Activated T-helper 1 cell treated with anti-CD3 and anti-CD28 coated beads, Interleukin-12 subunit alpha, Interleukin-12 subunit beta, Interleukin-2, Interleukin-4 antibody, amounts not matched to agents 30 ng/mL and 10 ng/mL and 1 ng/mL, durations not matched to agents 14 hours and 24 hours and 36 hours (primary cell): ENCODE measurements around the gene MAP3K4. TPM values are rescaled to one million over a fixed set of nuclear protein-coding genes. Genes with fewer than 3 reads are reported as not detected.
A peak's percentile ranks its signal among the peaks of the same experiment; 100 is the strongest.

Experiments used
- DNase-seq: peaks from one replicate; pipeline ENCODE4 v3.0.0; 2021; ENCODE audit warnings: low spot score
- H3K27ac Mint-ChIP-seq: one replicate; pipeline ENCODE4 v1.8.0; 2021; ENCODE audit warnings: mild to moderate bottlenecking, mixed read lengths
- H3K27me3 Mint-ChIP-seq: one replicate; pipeline ENCODE4 v1.8.0; 2022; ENCODE audit warnings: mild to moderate bottlenecking, moderate library complexity, mixed read lengths; ENCODE audit not compliant: insufficient read depth
- H3K36me3 Mint-ChIP-seq: one replicate; pipeline ENCODE4 v1.8.0; 2021; ENCODE audit warnings: low read depth, mixed read lengths
- H3K4me1 Mint-ChIP-seq: one replicate; pipeline ENCODE4 v1.8.0; 2021; ENCODE audit warnings: low read depth, mixed read lengths
- H3K4me3 Mint-ChIP-seq: one replicate; pipeline ENCODE4 v1.8.0; 2021; ENCODE audit warnings: mild to moderate bottlenecking, moderate library complexity, mixed read lengths
- H3K9me3 Mint-ChIP-seq: one replicate; pipeline ENCODE4 v1.8.0; 2021; ENCODE audit warnings: mixed read lengths
- intact Hi-C: fragments of 100-400 bp; cut with micrococcal nuclease; formaldehyde crosslinking; loops from one replicate; pipeline ENCODE4 v1.15.1; 2024
- total RNA-seq: library from RNA; stranded (reverse); gene quantifications from 2 replicates; pipeline ENCODE4 v1.2.3, GENCODE V29; 2022

MAP3K4 gene
- total RNA-seq, 1 donor from 2014 or later = 47.0 TPM

DNA sequence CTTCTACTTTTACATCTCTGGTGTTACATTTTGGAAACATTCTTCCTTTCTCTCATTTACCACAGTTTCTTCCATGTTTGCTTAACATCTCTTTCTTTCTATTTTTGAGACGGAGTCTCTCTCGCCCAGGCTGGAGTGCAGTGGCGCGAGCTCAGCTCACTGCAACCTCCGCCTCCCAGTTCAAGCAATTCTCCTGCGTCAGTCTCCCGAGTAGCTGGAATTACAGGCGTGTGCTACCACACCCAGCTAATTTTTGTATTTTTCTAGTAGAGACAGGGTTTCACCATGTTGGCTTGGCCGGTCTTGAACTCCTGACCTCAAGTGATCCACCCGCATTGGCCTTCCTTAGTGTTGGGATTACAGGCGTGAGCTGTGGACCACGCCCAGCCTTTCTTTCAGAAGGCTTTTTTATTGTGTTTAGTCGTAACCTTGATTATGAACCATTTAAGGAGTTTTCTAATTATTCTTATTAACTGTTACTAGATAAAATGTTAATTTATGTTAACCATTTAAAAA is 27.8 kb downstream of the MAP3K4 start:
- Mint-ChIP-seq H3K36me3 (peaks cover 9% of the 10 kb centered on the region), H3K27ac (no peak overlapping the region), H3K27me3 (no peaks in the 10 kb centered on the region), H3K4me1 (no peaks in the 10 kb centered on the region), H3K9me3 (no peaks in the 10 kb centered on the region), H3K4me3 (no peak overlapping the region)
- DNase-seq = no peak
- intact Hi-C loops = no loop called here

DNA sequence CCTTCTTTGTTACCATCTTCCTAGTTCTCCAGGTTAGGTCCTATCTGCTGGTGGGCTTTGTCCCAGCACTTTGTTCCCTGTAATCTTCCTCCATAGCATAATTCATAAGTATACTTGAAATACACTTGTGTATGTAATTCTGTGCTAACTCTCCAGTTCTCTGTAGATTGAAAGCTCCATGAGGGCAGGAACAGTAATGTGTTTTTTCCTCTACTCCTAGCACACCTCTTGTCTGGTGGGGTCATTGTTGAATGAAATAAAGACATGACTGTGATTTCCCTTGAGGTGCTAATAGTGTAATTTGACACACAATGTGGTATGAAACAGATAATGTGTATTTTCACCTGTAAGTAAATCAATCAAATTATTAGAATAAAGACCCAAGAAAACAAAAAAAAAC is 30.0 kb downstream of the MAP3K4 start:
- intact Hi-C loops = no loop called here
- Mint-ChIP-seq H3K9me3 (no peaks in the 10 kb centered on the region), H3K27ac (no peak overlapping the region), H3K4me1 (no peaks in the 10 kb centered on the region), H3K36me3 (peaks cover 8% of the 10 kb centered on the region), H3K27me3 (no peaks in the 10 kb centered on the region), H3K4me3 (no peak overlapping the region)
- no peak for DNase-seq

DNA sequence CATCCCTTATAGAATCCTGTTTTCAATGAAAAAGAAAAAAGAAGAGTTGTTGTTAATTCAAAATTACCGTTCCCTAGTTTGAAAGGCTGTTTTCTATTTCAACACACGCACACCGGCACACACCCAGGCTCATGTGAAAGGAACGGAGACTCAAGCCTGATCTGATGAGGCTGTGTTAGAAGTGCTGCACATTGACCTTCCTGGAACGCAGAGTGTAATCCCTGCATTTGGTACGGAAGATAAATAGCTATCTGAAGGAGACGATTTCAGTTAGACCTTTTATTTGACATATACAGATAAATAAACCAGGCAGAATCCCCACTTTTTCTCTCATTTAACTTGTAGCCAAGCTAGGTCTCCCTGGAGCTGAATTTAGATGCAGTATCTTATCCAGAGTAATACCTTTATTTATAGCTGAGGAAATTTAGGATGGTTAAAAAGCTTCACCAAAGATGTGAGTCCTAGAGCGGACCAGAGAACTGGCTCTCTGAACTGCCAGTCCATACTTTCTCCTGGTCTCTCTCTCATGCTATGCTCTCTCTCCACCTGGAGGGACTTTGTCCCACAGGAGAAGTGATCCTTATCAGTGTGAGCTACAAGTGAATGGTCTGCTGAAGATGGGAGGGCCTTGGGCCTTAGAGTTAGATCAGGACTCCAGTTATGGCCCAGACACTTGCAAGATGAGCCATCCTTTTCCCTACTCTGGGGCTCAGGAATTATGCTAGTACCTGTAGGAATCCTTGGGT is 30.6 kb downstream of the MAP3K4 start:
- Mint-ChIP-seq H3K4me3 (no peak overlapping the region), H3K27ac (no peak overlapping the region), H3K4me1 (no peaks in the 10 kb centered on the region), H3K9me3 (no peaks in the 10 kb centered on the region), H3K27me3 (no peaks in the 10 kb centered on the region), H3K36me3 (peaks cover 8% of the 10 kb centered on the region)
- no peak for DNase-seq
- intact Hi-C loops = no loop called here

DNA sequence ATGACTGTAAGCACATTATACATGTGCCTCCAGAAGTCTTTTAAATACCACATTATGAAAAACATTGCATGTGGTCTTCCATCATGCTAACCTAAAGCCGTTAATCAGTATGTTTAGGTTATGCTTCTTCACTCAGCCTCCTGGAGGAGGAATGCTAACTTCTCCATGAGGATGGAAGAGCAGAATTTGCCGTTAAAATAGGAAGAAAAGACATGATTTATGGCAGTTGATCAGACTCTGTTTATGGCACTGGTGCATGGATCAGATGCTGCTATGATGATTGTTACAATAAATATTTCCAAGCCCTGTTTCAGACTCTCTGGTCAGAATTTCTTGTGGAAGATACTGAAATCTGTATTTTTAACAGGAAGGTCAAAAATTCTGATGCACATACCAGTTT is 31.7 kb downstream of the MAP3K4 start:
- intact Hi-C loops = no loop called here
- H3K36me3 Mint-ChIP-seq = peaks cover 8% of the 10 kb centered on the region
- no peak overlapping the region for H3K27ac Mint-ChIP-seq
- H3K9me3 Mint-ChIP-seq = no peaks in the 10 kb centered on the region
- H3K27me3 Mint-ChIP-seq = no peaks in the 10 kb centered on the region
- H3K4me3 Mint-ChIP-seq = no peak overlapping the region
- H3K4me1 Mint-ChIP-seq = no peaks in the 10 kb centered on the region
- DNase-seq = no peak

DNA sequence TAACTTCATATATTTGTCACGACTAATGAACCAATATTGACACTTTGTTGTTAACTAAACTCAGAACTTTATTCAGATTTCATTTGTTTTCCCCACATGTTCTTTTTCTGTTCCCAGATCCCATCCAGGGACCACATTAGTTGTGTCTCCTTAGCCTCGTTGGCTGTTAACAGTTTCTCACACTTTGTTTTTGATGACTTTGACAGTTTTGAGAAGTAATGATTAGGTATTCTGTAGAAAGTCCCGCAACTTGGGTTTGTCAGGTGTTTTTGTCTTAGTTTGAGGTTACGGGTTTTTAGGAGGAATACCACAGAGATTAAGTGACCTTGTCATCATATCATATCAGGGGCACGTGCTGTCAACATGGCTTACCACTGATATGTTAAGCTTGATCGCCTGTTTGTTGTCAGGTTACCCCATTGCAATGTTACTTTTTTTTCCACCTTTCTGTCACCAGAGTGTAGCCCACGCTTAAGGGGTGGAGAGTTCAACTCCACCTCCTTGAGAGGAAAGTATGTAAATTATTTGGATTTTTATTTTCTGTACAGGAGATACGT is 32.9 kb downstream of the MAP3K4 start:
- intact Hi-C loops = no loop called here
- H3K4me1 Mint-ChIP-seq = peaks cover 9% of the 10 kb centered on the region
- peaks cover 8% of the 10 kb centered on the region for H3K36me3 Mint-ChIP-seq
- no peaks in the 10 kb centered on the region for H3K9me3 Mint-ChIP-seq
- DNase-seq = no peak
- H3K27ac Mint-ChIP-seq = no peak overlapping the region
- no peak overlapping the region for H3K4me3 Mint-ChIP-seq
- H3K27me3 Mint-ChIP-seq = no peaks in the 10 kb centered on the region

DNA sequence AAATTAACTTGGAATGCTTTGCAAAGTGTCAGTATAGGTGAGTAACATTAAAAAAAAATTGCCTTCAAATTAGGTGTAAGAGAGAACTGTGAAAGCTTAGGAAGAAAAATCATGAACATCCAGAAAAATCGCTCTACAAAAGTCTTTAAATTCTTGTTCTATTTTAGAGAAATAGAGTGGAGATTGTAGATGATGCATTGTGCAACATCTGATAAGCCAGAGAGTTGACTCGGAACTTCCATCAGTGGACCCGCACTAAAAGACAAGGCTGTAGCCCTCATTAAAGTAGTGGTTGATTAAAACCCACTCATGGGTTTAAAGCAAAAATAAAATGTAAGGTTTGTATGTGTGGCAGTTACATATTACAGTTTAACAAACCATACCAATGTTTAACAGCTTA is 35.8 kb downstream of the MAP3K4 start:
- intact Hi-C loops = no loop called here
- DNase-seq = no peak
- H3K36me3 Mint-ChIP-seq = peaks cover 2% of the 10 kb centered on the region
- no peak overlapping the region for H3K4me3 Mint-ChIP-seq
- H3K9me3 Mint-ChIP-seq = no peaks in the 10 kb centered on the region
- H3K27ac Mint-ChIP-seq = no peak overlapping the region
- H3K4me1 Mint-ChIP-seq = peaks cover 18% of the 10 kb centered on the region
- H3K27me3 Mint-ChIP-seq = no peaks in the 10 kb centered on the region

DNA sequence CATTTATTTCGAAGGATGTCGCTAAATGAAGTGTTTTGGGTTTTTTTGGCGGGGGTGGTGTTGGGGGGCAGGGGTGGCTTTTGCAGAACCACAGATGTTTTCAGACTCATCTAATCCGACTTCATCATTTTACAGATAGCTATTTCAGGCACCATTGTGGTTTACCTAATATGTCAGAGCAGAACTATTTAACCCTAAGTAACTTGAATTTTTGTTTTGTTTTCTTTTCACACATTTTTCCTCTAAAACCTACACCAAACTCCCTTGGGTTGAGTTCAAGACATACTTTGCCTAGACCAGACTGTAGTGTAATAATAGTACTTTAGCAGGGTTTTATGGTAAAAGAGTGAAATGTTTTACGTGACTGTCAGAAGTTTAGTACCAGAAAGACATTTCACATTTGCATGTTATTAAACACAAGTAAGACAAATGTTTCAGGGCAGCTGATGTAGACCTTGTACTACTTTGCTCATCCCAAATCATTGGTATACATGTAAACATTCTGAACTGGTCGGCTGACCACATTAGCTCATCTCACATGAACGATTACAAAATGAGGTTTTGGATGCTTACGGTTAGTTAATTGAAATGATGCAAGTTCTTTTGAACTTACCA is 37.7 kb downstream of the MAP3K4 start:
- H3K27ac Mint-ChIP-seq = peak overlapping the region; percentile 22
- H3K4me3 Mint-ChIP-seq = no peak overlapping the region
- peaks cover 2% of the 10 kb centered on the region for H3K36me3 Mint-ChIP-seq
- no peaks in the 10 kb centered on the region for H3K27me3 Mint-ChIP-seq
- DNase-seq = no peak
- H3K4me1 Mint-ChIP-seq = peaks cover 18% of the 10 kb centered on the region
- intact Hi-C loops = loop anchor here (2.0 kb wide), 1 partner anchor 51 kb away; no protein-coding TSS in a partner anchor
- no peaks in the 10 kb centered on the region for H3K9me3 Mint-ChIP-seq

DNA sequence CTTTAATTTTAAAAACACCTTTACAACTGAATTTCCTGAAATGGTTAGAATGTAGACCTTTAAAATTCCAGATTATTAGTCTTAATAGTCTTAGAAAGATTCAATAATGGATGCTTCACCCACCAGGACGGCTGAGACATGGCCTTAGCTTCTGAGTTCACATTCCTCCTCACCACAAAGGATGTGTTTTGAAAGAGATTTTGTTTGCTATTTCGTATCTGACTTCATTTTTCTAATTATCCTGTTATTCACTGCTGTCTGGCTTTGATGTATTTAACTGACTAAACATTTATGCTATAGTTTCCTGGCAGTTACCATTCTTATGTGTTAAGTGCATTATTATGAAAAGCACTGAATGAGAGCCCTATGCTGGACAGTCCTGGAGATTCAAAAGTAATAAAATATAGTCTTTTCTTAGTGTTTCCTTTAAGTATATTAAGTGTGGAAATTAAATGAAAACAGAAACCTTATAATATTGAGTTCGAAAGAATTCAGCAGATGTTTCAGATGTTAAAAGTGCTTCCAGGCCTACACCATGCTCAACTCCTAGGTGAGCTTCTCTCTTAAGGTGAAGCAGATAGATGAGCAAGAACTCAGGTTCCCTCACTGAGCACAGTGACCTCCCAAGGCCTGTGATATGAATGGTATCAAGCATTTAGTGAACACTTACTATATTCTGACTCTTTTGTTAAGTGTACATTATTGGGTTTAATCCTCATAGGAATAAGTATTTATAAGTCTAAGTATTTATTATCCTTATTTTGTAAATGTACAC is 40.3 kb downstream of the MAP3K4 start:
- no peaks in the 10 kb centered on the region for H3K27me3 Mint-ChIP-seq

DNA sequence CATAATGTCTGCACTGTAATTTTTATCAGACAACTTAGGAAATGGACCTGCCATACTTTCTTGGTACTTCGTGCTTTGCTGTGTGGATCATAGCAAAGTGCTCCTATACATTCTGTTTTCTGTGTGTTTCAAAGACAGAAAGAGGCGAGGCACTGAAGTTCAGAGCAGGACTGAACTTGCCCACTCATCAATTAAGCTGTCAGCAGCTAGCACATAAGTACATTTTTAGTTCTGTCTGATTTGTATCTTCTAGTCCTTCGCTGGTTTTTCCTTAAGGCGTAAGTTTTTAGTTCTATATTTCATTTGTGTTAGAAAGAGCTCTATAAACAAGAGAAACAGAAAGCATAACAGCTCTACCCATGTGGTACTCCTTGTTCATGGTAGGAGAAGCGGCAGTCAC is 42.1 kb downstream of the MAP3K4 start:
- intact Hi-C loops = no loop called here
- Mint-ChIP-seq H3K4me1 (peaks cover 22% of the 10 kb centered on the region), H3K27me3 (no peaks in the 10 kb centered on the region), H3K27ac (no peak overlapping the region), H3K9me3 (no peaks in the 10 kb centered on the region), H3K36me3 (peaks cover 10% of the 10 kb centered on the region), H3K4me3 (no peak overlapping the region)
- no peak for DNase-seq

More for the DNA sequence above, 40.3 kb downstream of the MAP3K4 start:
- Mint-ChIP-seq H3K36me3 (peaks cover 6% of the 10 kb centered on the region), H3K4me3 (no peak overlapping the region), H3K4me1 (peaks cover 18% of the 10 kb centered on the region), H3K9me3 (no peaks in the 10 kb centered on the region), H3K27ac (no peak overlapping the region)
- intact Hi-C loops = no loop called here
- DNase-seq = no peak

DNA sequence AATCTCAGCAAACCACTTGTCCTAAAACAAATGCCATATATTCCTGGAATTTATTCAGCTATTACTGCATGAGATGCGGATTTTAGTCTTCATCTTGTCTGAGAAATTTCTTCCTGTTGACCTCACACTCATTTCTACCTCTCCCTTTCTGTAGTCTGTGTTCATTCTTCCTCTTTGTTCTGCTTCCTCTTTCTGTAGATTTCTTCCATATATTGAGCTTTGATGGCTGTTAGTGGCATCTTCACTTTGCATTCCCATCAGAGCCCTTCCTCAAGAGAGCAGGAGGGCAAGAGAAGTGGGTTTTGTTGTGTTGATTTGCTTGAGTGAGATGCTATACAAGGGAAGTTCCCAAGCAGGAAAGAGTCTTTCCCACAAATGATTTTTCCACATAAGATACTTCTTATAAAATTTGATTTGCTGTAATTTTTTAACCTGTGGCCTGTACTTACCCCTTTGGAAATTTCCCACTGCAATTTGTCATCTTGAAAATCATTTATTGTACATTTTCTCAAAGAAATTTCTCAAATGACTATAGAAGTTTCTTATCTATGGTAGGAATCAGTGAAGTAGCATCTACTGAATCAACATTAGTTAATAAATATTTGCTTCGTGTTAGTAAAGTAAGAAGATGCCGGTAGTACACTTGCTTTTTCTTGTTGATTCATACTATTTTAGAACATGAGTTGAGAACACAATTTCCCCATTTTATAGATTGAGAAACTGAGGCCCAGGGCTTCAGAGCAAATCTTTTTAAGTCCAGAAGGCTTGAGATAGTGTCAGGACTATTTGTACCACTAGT is 43.8 kb downstream of the MAP3K4 start:
- Mint-ChIP-seq H3K4me1 (peaks cover 5% of the 10 kb centered on the region), H3K9me3 (no peaks in the 10 kb centered on the region), H3K36me3 (peaks cover 10% of the 10 kb centered on the region), H3K27me3 (no peaks in the 10 kb centered on the region), H3K27ac (no peak overlapping the region), H3K4me3 (no peak overlapping the region)
- no peak for DNase-seq
- intact Hi-C loops = no loop called here

DNA sequence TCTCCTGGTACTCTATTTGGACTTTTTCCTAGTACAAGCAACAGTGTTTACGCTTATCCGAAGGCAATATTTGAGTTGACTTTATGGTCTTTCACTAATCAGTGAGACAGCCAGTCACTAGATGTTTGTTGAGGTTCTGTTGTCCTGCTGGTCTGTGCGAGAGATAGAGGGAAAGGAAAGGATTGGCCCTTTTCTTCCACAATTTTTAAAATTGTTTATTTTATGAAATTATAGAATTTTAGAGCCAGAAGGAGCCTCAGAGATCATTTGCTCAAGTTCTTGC is 44.4 kb downstream of the MAP3K4 start:
- intact Hi-C loops = no loop called here
- Mint-ChIP-seq H3K4me3 (no peak overlapping the region), H3K27me3 (no peaks in the 10 kb centered on the region), H3K9me3 (no peaks in the 10 kb centered on the region), H3K36me3 (peaks cover 11% of the 10 kb centered on the region), H3K27ac (no peak overlapping the region), H3K4me1 (peaks cover 5% of the 10 kb centered on the region)
- no peak for DNase-seq

DNA sequence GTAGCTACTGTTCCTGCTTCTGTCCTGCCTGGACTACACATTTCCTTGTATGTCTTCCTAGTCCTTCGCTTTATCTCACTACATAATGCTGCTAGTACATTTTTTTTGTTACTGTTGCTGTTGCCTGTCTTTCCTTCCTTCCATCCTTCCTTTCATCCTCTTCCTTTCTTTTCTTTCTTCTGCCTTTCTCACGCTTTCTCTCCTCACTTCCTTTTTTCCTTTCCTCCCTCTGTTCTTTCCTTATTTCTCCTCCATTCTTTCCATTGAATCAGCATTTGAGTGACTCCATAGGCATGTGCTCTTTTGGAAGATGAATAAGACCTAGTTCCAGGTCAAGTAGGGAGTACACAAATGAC is 46.3 kb downstream of the MAP3K4 start:
- H3K4me3 Mint-ChIP-seq = no peak overlapping the region
- no peak for DNase-seq
- no peak overlapping the region for H3K27ac Mint-ChIP-seq
- no peaks in the 10 kb centered on the region for H3K9me3 Mint-ChIP-seq
- no peaks in the 10 kb centered on the region for H3K27me3 Mint-ChIP-seq
- H3K36me3 Mint-ChIP-seq = peaks cover 11% of the 10 kb centered on the region
- H3K4me1 Mint-ChIP-seq = peaks cover 5% of the 10 kb centered on the region
- intact Hi-C loops = no loop called here
